A549 (cell line): ENCODE data around the gene ANKRD63. TPM values are rescaled to one million over a fixed set of nuclear protein-coding genes. Genes with fewer than 3 reads are reported as not detected.

Source experiments
- ATAC-seq, 2 experiments: fragments of 200-7000 bp in 1 of 2; fragments of >200 bp in 1 of 2; cut with Nextera tagmentation in 1 of 2; cut with Tn5 transposase in 1 of 2; 3 replicates each; pipeline versions ENCODE4 v1.8.0 to v1.9.1; 2018 to 2020; ENCODE audit warnings: mild to moderate bottlenecking in 1 of 2, moderate library complexity in 1 of 2
- CTCF ChIA-PET: fragments of 300-600 bp; sonication (Branson Sonifier 250); formaldehyde crosslinking; extraction: SDS; loops from one replicate; lab custom pipeline; 2021; ENCODE audit warnings: antibody characterized with exemption, inconsistent platforms; lab: Yijun Ruan, JAX
- POLR2A ChIA-PET: fragments of 350-600 bp; formaldehyde crosslinking; extraction: SDS; loops from one replicate; lab custom pipeline; 2021; ENCODE audit warnings: antibody characterized with exemption, inconsistent platforms; lab: Yijun Ruan, JAX
- DNase-seq, 2 experiments: peaks; one replicate each; pipeline versions ENCODE4 v3.0.0 to v3.0.0-alpha.2; 2011 to 2016; ENCODE audit warnings: low read depth in 1 of 2, low spot score in 1 of 2
- FAIRE-seq: peaks from 2 replicates; lab custom pipeline; 2011; peaks lifted over from hg19 to GRCh38; lab: Jason Lieb, UNC
- H3K27ac ChIP-seq, 2 experiments: fragments of >200 bp; sonication (Bioruptor Twin); formaldehyde crosslinking; 3 replicates each; pipeline ENCODE4 v1.5.1; 2016 to 2017
- H3K4me1 ChIP-seq: fragments of >200 bp; sonication (Bioruptor Twin); formaldehyde crosslinking; 3 replicates; pipeline ENCODE4 v1.6.1; 2016
- H3K4me2 ChIP-seq: fragments of >200 bp; sonication (Bioruptor Twin); formaldehyde crosslinking; 3 replicates; pipeline ENCODE4 v1.6.1; 2016
- H3K4me3 ChIP-seq: fragments of >200 bp; sonication (Bioruptor Twin); formaldehyde crosslinking; 3 replicates; pipeline ENCODE4 v1.5.1; 2016
- H3K9me3 ChIP-seq: fragments of >200 bp; sonication (Bioruptor Twin); formaldehyde crosslinking; 3 replicates; pipeline ENCODE4 v1.6.1; 2016
- BHLHE40 ChIP-seq: IDR thresholded peaks from 2 replicates; pipeline ENCODE4 v1.6.1; 2012; ENCODE audit warnings: low read depth, low read length, inconsistent platforms
- CBX8 ChIP-seq: fragments of 200-600 bp; sonication (generic); IDR thresholded peaks from 2 replicates; pipeline ENCODE4 v1.6.1; 2016
- CTCF ChIP-seq: fragments of >200 bp; sonication (Bioruptor Twin); formaldehyde crosslinking; IDR thresholded peaks from 3 replicates; pipeline ENCODE4 v1.5.1; 2016
- EHF ChIP-seq: fragments of 250-450 bp; sonication (Bioruptor Pico); IDR thresholded peaks from 2 replicates; pipeline ENCODE4 v1.5.0; 2020; ENCODE audit warnings: mild to moderate bottlenecking
- ELK1 ChIP-seq: fragments of 150-350 bp; IDR thresholded peaks from 2 replicates; pipeline ENCODE4 v1.6.1; 2014; ENCODE audit warnings: low read depth, mild to moderate bottlenecking, low read length
- EP300 ChIP-seq, 2 experiments: fragments of >200 bp; sonication (Bioruptor Twin); formaldehyde crosslinking; IDR thresholded peaks; 2 replicates in 1 of 2; 3 replicates in 1 of 2; pipeline ENCODE4 v1.6.1; 2016 to 2017
- ESRRA ChIP-seq: fragments of 150-350 bp; IDR thresholded peaks from 2 replicates; pipeline ENCODE4 v1.6.1; 2014; ENCODE audit warnings: mild to moderate bottlenecking, low read length, borderline replicate concordance
- FOSB ChIP-seq: fragments of 250-450 bp; sonication (Bioruptor Pico); IDR thresholded peaks from 2 replicates; pipeline ENCODE4 v1.5.0; 2020; ENCODE audit warnings: mild to moderate bottlenecking, moderate library complexity
- FOXS1 ChIP-seq: fragments of 250-450 bp; sonication (Bioruptor Pico); IDR thresholded peaks from 2 replicates; pipeline ENCODE4 v1.5.0; 2020; ENCODE audit warnings: mild to moderate bottlenecking, moderate library complexity
- HEYL ChIP-seq: fragments of 250-450 bp; sonication (Bioruptor Pico); IDR thresholded peaks from 2 replicates; pipeline ENCODE4 v1.8.0; 2021; ENCODE audit warnings: mild to moderate bottlenecking, moderate library complexity
- HOXB5 ChIP-seq: fragments of 250-450 bp; sonication (Bioruptor Pico); IDR thresholded peaks from 2 replicates; pipeline ENCODE4 v1.5.0; 2020; ENCODE audit warnings: mild to moderate bottlenecking, moderate library complexity
- JUN ChIP-seq, 2 experiments: fragments of >200 bp; sonication (Bioruptor Twin); formaldehyde crosslinking; IDR thresholded peaks; 2 replicates in 1 of 2; 3 replicates in 1 of 2; pipeline ENCODE4 v1.6.1; 2016 to 2017
- KDM1A ChIP-seq: fragments of 200-600 bp; sonication (generic); IDR thresholded peaks from 2 replicates; pipeline ENCODE4 v1.6.1; 2016; ENCODE audit warnings: low read depth, mild to moderate bottlenecking
- MAFK ChIP-seq: fragments of 450-650 bp; IDR thresholded peaks from 2 replicates; pipeline ENCODE4 v1.6.1; 2014; ENCODE audit not compliant: partially characterized antibody
- MAX ChIP-seq: IDR thresholded peaks from 2 replicates; pipeline ENCODE4 v1.6.1; 2012
- MAZ ChIP-seq: fragments of 150-350 bp; IDR thresholded peaks from 2 replicates; pipeline ENCODE4 v1.6.1; 2014; ENCODE audit warnings: antibody characterized with exemption, low read depth, low read length, borderline replicate concordance
- NR3C1 ChIP-seq: fragments of >200 bp; sonication (Bioruptor Twin); formaldehyde crosslinking; IDR thresholded peaks from 3 replicates; pipeline ENCODE4 v1.6.1; 2017
- PBX3 ChIP-seq: IDR thresholded peaks from 2 replicates; pipeline ENCODE4 v1.6.1; 2012
- PHF8 ChIP-seq: fragments of 200-600 bp; sonication (generic); IDR thresholded peaks from 2 replicates; pipeline ENCODE4 v1.6.1; 2016; ENCODE audit warnings: low read depth, mild to moderate bottlenecking, antibody characterized with exemption, moderate library complexity, borderline replicate concordance
- POLR2A ChIP-seq: IDR thresholded peaks from 2 replicates; pipeline ENCODE4 v1.6.1; 2012; ENCODE audit warnings: mild to moderate bottlenecking, low read length
- RAD21 ChIP-seq, 2 experiments: fragments of >200 bp in 1 of 2; sonication (Bioruptor Twin) in 1 of 2; formaldehyde crosslinking in 1 of 2; IDR thresholded peaks in 1 of 2; conservative IDR thresholded peaks in 1 of 2; 2 replicates in 1 of 2; 3 replicates in 1 of 2; pipeline ENCODE4 v1.6.1; 2012 to 2018; ENCODE audit warnings: inconsistent platforms in 1 of 2
- SMC3 ChIP-seq: fragments of >200 bp; sonication (Bioruptor Twin); formaldehyde crosslinking; IDR thresholded peaks from 3 replicates; pipeline ENCODE4 v1.6.1; 2018; ENCODE audit warnings: inconsistent platforms
- TFCP2L1 ChIP-seq: fragments of 250-450 bp; sonication (Bioruptor Pico); IDR thresholded peaks from 2 replicates; pipeline ENCODE4 v1.5.0; 2021; ENCODE audit warnings: mild to moderate bottlenecking
- USF2 ChIP-seq: fragments of 450-650 bp; IDR thresholded peaks from 2 replicates; pipeline ENCODE4 v1.6.1; 2014; ENCODE audit warnings: antibody characterized with exemption
- ZC3H11A ChIP-seq: fragments of 450-650 bp; IDR thresholded peaks from 2 replicates; pipeline ENCODE4 v1.6.1; 2014; ENCODE audit warnings: antibody characterized with exemption, mild to moderate bottlenecking
- ZFP36 ChIP-seq: fragments of 450-650 bp; IDR thresholded peaks from 2 replicates; pipeline ENCODE4 v1.6.1; 2014; ENCODE audit warnings: borderline replicate concordance; ENCODE audit not compliant: partially characterized antibody
- WGBS: methylation state at CpG from one replicate; pipeline ENCODE4 v1.1.6; 2017; ENCODE audit errors: missing lambda C conversion rate; 5-methylcytosine and 5-hydroxymethylcytosine counted together
- polyA plus RNA-seq, 4 experiments: library from polyadenylated mRNA; depleted of rRNA in 3 of 4; stranded (reverse); fragments of >200 nt; fragmentation: RNase III in 1 of 4; extraction: RNeasy Plus Mini Kit Qiagen cat#74134 plus additional on column Dnase treatment in 1 of 4; gene quantifications; 2 replicates in 3 of 4; 3 replicates in 1 of 4; pipeline ENCODE4 v1.2.3, GENCODE V29; 2011 to 2017

Gene ANKRD63
- polyA plus RNA-seq, 2 of the 4 experiments (the other 2 are of a cell fraction), result 0.25 TPM; not detected in 1

GRCh38 chr15:40279437-40280141 lies 3.3 kb downstream of the ANKRD63 start:
- no peaks in the 10 kb centered on the region for H3K4me1 ChIP-seq
- POLR2A ChIA-PET, result no interaction called here
- CTCF ChIA-PET, result interaction anchor here (0.6 to 19.7 kb wide), 42 partner anchors 9 to 268 kb away, joined by 3 to 658 read pairs (median 4); partner anchors contain the start of genes BAHD1, CCDC9B, PAK6 and PLCB2
- H3K4me2 ChIP-seq, result no peak overlapping the region
- TF ChIP-seq CBX8, result no peak
- TF ChIP-seq USF2, result no peak
- TF ChIP-seq JUN (IDR thresholded peaks at IDR 0.05), result no peak
- no peak for TF ChIP-seq PBX3
- TF ChIP-seq CTCF, result peak; percentile 74
- no peak for TF ChIP-seq MAFK
- TF ChIP-seq MAX, result 0 out of 2 replicates have a peak, but pooled peaks have one; percentile 34
- peak; percentile 63 to 65 for TF ChIP-seq RAD21 (conservative IDR thresholded peaks at IDR 0.05 in 1 of 2, IDR thresholded peaks at IDR 0.05 in 1 of 2)
- TF ChIP-seq FOSB (CRISPR knock-in tag), result no peak
- peak; percentile 79 for TF ChIP-seq SMC3
- TF ChIP-seq ELK1, result no peak
- no peaks in the 10 kb centered on the region for H3K9me3 ChIP-seq
- ATAC-seq (peak; percentile 58 to 77; a peak in 5 of 6 replicates), FAIRE-seq (no peak), DNase-seq (peak; percentile 48 to 51)
- H3K4me3 ChIP-seq, result no peak overlapping the region
- WGBS, result 25% methylated on average over 15 of the region's 40 CpGs
- no peak overlapping the region for H3K27ac ChIP-seq

- FAIRE-seq (no peak), DNase-seq (no peak), ATAC-seq (no peak)
- Histone ChIP-seq H3K9me3 (no peaks in the 10 kb centered on the region), H3K4me2 (no peak overlapping the region), H3K27ac (no peak overlapping the region), H3K4me1 (no peaks in the 10 kb centered on the region), H3K4me3 (no peak overlapping the region)
- ChIA-PET CTCF (interaction anchor here (0.5 to 19.7 kb wide), 15 partner anchors 8 to 231 kb away, joined by 3 to 658 read pairs (median 5); partner anchors contain the start of genes CCDC9B and PLCB2), POLR2A (no interaction called here)
- WGBS, result 85% methylated on average over 8 of the region's 10 CpGs
- no peak for TF ChIP-seq FOXS1 (CRISPR knock-in tag)
- no peak for TF ChIP-seq MAZ
- no peak for TF ChIP-seq PHF8
- TF ChIP-seq POLR2A, result no peak
- no peak for TF ChIP-seq ESRRA
- TF ChIP-seq ZFP36, result no peak
- TF ChIP-seq EP300 (IDR thresholded peaks at IDR 0.05), result no peak
- TF ChIP-seq TFCP2L1 (CRISPR knock-in tag), result no peak
- TF ChIP-seq HOXB5 (CRISPR knock-in tag), result no peak
- TF ChIP-seq NR3C1, result no peak
- no peak for TF ChIP-seq BHLHE40
- no peak for TF ChIP-seq KDM1A
- TF ChIP-seq HEYL, result no peak
- no peak for TF ChIP-seq ZC3H11A
- TF ChIP-seq EHF, result no peak
Measured at GRCh38 chr15:40278026-40278425, 4.8 kb downstream of the ANKRD63 start.
